Body of pancreas (tissue), 4 donors: ENCODE data around the gene ZNF574.

ENCODE experiments used
- POLR2A ChIP-seq, 3 donors: fragments of 450-650 bp; IDR thresholded peaks; one replicate each; pipeline ENCODE4 v1.6.1; 2016; ENCODE audit warnings: antibody characterized with exemption in 3 of 3, mild to moderate bottlenecking in 2 of 3
- TF ChIP-seq, protein P1 (sequence below), 7 experiments: fragments of 450-650 bp in 4 of 7; fragments of 200-600 bp in 3 of 7; sonication (generic) in 3 of 7; IDR thresholded peaks; one replicate each; pipeline ENCODE4 v1.5.1; 2016 to 2019; ENCODE audit warnings: antibody characterized with exemption in 7 of 7

DNA sequence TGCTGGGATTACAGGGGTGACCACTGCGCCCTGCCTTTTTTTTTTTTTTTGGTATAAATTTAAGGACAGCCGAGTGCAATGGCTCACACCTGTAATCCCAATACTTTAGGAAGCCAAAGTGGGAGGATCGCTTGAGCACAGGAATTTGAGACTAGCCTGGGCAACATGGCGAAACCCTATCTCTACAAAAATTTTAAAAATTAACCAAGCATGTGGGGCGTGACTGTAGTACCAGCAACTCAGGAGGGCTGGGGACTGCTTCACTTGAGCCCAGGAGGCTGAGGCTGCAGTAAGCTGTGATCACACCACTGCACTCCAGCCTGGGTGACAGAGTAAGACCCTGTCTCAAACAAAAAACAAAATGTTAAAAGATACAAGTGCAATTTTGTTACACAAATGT is 21.5 kb downstream of the ZNF574 start:
- TF ChIP-seq, protein P1, sequence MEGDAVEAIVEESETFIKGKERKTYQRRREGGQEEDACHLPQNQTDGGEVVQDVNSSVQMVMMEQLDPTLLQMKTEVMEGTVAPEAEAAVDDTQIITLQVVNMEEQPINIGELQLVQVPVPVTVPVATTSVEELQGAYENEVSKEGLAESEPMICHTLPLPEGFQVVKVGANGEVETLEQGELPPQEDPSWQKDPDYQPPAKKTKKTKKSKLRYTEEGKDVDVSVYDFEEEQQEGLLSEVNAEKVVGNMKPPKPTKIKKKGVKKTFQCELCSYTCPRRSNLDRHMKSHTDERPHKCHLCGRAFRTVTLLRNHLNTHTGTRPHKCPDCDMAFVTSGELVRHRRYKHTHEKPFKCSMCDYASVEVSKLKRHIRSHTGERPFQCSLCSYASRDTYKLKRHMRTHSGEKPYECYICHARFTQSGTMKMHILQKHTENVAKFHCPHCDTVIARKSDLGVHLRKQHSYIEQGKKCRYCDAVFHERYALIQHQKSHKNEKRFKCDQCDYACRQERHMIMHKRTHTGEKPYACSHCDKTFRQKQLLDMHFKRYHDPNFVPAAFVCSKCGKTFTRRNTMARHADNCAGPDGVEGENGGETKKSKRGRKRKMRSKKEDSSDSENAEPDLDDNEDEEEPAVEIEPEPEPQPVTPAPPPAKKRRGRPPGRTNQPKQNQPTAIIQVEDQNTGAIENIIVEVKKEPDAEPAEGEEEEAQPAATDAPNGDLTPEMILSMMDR (IDR thresholded peaks at IDR 0.05) = no peak
- no peak for TF ChIP-seq POLR2A (IDR thresholded peaks at IDR 0.05)
